Fibroblast of skin of right quadriceps (primary cell): ENCODE measurements around the gene FXYD1.
"Not testable (repeated sequence)": the region's sequence is repeated elsewhere in the genome, so short reads cannot be mapped to it uniquely, and the experiment has no call there.

Experiments used
- DNase-seq: peaks from one replicate; pipeline ENCODE4 v3.0.0-alpha.2; 2013

The FXYD1 gene

GRCh38 chr19:35144259-35144599, 5.6 kb downstream of the FXYD1 start:
- no peak for DNase-seq

DNA sequence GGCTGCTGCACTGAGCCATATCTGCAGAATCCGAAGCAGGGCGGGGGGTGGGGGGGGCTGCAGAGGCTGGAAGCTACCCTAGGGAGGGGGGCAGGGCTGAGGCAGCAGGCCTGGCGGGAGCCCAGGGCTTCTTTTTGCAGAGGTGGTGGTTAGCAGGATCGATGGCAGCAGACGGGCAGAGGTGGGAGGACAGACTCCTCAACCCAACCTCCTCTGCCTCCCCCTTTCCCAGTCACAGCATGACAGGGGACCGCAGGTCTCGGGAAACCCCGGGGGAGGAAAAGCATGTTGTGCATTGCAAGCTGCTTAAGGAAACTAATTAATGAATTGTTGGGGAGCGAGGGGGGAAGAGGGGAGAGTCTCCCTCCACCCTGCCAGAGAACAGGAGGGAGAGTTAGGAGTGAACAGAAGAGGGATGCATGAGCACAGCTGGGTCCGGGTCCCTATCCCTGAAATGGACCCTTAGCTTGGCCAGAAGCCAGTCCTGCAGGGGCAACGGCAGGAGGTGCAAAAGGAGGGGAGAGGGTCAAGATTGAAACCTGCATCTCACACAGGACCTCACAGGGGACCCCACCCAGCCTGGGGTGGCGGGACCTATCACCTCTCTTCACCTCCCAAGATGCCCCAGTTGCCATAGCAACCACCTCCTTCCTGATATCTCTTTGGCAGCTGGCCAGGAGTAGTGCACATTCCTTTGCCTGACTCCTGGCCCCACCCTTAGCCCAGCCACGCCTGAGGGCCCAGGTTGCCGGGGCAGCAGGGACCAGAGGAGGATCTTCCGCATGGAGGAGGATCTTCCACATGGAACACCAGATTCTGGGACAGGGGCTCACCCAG, 6.2 kb downstream of the FXYD1 start:
- no peak for DNase-seq

- DNase-seq = no peak
Measured at GRCh38 chr19:35146746-35147459, 8.3 kb downstream of the FXYD1 start.

- no peak for DNase-seq
Measured at GRCh38 chr19:35149463-35149862, 10.8 kb downstream of the FXYD1 start.

DNA sequence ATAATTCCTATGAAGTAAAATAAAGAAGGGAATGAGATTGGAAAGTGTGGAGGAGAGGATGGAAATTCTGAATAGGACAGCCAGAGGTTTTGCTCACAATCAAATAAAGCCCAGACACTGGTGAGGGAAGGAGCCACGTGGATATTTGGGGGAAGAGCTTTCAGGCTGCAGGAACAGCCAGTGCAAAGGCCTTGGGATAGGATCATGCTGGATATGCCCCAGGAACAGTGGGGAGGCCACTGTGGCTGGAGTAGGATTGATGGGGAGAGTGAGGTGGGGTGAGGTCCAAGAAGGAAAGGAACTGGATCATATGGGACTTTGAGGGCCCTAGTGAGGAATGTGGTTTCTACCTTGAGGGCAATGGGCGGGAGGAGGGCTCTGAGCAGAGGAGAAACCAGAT, 11.8 kb downstream of the FXYD1 start:
- no peak for DNase-seq

DNA sequence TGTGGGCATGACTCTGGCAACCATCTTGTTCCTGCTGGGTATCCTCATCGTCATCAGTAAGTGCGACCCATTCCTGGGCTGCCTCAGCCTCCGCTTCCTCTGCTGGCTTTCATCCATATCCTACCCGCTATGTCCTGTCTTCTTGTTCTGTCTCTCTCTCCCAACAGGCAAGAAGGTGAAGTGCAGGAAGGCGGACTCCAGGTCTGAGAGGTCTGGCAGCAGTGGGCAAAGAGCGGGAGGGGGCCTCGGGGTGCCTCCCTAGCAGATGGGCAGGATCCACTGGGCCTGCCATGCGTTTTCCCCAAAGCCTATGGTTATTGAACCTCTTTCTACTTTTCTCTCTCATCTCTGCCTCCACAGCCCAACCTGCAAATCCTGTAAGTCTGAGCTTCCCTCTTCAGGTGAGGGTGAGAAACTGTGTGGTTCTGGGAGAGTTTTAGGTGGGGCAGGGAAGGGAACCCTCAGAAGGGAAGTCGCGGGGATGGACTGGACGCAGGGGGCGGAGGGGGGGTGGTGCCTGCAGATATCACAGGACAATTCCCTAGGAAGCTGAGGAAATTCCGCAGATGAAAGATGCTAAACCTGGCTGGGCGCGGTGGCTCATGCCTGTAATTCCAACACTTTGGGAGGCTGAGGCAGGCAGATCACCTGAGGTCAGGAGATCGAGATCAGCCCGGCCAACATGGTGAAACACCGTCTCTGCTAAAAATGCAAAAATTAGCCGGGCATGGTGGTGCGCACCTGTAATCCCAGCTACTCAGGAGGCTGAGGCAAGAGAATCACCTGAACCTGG, 12.8 kb downstream of the FXYD1 start:
- no peak for DNase-seq

DNA sequence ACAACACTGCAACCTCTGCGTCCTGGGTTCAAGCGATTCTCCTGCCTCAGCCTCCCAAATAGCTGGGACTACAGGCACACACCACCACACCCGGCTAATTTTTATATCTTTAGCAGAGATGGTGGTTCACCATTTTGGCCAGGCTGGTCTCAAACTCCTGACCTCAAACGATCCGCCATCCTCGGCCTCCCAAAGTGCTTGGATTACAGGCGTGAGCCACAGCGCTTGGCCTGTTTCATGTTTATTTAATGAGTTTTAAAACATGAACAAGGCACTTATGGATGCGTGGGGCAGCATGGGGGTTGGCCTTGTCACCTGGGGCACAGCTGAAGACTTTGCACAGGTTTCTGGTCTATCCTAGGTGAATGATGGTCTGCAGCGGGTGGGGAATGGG, 14.5 kb downstream of the FXYD1 start:
- not testable (repeated sequence) for DNase-seq

DNA sequence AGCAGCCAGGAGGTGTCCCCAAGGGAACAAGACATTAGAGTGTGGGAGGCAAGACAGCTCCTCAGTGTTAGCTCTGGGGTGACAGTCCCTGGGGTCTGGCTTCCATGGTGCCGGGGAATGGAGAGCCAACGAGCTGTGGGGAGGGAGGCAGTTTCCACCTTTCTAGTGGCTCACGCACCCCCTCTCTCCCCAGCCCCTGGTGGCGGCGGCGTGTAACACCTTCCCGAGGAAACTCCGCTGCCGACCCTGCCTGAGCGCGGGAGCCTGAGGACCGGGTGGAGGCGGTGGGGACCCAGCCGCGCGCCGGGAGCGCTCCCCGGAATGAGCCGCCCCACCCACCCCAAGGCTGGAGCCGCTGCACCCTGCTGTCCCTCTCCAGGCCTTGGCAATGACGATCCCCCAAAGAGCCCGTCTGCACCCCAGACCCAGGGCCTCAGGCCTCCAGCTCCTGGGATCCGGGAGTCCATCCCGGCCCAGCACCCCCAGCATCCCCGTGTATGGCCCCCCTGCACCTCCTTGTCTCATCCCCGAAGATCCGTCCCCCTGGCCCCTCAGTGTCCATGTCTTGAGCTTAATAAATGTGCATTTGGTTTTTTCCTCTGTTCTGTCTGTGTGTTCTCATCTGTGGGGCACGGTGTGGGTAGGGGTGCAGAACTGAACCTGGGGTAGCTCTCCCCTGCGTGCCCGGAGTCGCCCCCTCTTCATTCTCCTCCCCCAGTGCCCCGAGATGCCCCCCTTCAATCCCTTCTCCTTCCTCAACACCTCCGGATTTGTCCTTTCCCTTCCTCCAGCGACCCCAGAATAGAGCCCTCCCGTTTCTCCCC, 15.3 kb downstream of the FXYD1 start:
- no peak for DNase-seq

DNA sequence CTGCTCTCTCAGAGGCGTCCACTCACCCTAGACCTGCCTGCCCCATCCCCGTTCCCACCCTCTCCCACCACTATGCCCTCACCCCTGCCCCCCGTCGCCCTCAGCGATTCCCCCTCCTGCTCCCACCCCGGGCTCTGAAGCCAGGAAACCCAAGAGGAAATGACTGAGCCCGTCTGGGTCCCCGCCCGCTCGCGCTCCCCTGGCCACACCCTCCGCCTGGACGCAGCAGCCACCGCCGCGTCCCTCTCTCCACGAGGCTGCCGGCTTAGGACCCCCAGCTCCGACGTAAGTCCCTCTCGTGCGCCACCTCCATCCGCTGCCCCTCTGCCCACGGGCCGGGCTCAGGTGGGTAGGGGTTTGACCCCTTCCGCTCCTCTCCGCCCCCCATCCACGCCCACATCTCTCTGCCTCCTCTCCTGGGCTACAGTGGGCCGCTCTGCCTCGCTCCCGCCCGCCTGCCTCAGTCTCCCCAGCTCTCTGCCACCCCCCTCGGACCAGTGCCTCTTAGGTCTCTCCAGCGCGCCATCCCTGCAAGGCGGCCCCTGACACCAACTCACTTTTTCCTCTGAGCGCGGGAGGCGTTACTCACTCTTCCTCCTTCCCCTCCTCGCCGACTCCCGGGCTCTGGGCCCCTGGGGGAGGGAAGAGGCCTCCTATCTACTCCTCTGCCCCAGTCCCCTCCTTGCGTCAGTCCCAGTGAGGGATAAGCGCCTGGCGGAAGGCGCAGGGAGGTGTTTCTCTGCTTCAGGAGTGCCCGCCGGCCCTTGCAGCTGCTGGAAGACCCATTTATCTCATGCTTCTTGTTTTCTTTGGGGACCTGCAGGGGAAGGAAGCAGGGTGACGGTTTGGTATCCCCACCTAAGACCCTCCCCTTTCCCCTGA, 16.1 kb downstream of the FXYD1 start, which contains the start of gene FXYD5:
FXYD5 (plus strand) TSS at position 211 of the 882 bp plus-strand sequence. CDS start 816 bp downstream, outside the sequence.
- DNase-seq = peak; percentile 84

- DNase-seq = no peak
Measured at GRCh38 chr19:35155441-35155840, 16.8 kb downstream of the FXYD1 start.

- no peak for DNase-seq
Measured at GRCh38 chr19:35155981-35156672, 17.5 kb downstream of the FXYD1 start.

DNA sequence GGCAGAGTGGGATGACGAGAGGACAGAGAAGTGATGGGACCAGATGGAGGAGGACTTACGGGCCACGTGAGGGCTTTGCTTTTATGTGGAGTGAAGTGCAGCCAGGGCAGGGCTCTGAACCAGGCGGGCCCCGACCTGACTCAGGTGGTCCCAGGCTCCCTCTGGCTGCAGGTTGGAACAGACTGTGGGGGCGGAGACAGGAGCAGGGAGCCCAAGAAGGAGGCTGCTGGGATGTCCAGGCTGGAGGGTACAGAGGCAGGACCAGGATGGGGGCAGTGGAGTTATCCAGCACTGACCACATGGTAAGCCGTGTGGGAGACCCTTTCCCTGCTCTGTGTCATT, 18.0 kb downstream of the FXYD1 start:
- no peak for DNase-seq

DNA sequence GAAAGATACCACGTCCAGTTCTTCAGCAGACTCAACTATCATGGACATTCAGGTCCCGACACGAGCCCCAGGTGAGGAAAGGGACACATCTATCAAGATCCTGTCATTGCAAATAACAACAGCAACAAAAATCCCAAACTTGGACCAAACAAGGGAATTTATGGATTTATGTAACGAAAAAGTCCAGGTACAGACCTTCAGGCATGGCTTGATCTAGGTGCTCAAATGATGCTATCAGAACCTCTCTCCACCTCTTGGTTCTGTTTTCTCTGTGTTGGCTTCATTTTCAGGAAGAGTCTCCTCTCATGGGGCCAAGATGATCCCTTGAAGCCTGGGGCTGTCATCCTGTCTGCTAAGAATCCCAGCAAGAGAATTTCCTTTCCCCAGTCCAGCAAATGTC, 18.8 kb downstream of the FXYD1 start:
- no peak for DNase-seq

DNA sequence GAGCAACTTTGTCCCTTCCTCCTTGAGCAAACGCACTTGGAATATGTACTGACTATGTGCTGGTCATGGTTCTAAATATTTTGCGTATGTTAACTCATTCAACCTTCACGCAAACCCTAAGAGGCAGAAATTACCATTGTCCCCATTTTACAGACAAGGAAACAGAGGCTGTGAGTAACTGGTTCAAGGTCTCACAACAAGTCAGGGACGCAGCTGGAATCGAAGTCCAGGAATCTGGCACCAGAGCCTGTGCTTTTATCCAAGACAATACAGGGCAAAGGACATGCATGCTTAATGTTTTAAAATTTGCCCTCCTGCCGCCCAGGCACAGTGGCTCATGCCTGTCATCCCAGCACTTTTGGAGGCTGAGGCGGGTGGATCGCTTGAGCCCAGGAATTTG, 21.0 kb downstream of the FXYD1 start:
- no peak for DNase-seq

DNA sequence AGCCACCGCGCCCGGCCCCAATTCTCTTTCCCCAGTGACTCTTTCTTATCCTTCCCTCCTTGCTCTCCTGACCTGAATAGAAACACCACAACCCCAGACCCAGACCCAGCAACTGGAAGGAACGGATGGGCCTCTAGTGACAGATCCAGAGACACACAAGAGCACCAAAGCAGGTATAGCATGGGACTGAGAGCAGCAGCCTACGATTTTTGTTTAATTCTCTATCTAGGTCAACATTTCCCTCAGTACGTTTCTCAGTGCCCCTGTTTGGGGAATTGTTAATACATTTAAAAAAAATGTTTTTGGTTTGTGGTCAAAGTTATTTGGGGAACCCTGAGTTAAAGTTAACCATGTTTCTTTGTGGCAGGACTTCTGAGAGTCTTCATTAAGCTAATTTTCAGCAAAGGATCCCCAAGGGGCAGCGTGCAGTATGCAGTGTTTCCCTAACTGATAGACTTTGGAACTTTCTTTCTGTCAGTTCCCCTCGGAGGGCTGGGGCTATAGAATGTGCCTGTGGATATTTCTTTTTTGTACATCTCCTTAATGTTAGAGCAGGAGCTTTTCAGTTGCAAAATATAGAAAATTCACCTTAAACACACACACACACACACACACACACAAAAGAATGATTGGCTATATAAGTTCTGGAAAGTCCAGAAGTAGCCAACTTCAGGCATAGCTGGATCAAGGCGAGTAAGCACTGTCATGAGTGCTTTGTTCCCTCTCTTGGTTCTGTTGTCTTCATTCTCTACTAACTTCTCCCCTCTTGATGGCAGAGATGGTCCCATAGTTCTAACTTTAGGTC, 22.2 kb downstream of the FXYD1 start:
- DNase-seq = no peak

GRCh38 chr19:35161434-35161743, 22.8 kb downstream of the FXYD1 start:
- no peak for DNase-seq

- peak; percentile 39 for DNase-seq
Measured at GRCh38 chr19:35162471-35163326, 24.1 kb downstream of the FXYD1 start.

DNA sequence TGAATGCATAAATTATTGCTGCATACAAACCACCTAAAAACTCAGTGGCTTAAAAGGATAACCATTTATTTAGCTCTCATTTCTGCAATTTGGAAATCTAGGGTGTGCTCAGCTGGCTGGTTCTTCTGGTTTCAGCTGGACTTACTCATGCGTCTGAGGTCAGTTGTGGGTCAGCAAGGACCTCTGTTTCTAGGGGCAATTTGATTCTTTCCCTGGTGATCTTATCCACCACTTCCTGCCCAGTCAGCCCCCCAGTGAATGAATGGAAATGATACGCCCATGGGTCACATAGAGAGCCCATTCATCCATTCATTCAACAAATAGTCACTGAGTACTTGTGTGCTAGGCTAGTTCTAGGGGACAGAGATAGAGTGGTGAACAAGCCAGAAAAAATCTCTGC, 25.8 kb downstream of the FXYD1 start:
- DNase-seq = no peak
